Coronary artery (tissue), 2 donors: ENCODE data around the gene LAMA1.

Experiments
- DNase-seq: peaks from one replicate; pipeline ENCODE4 v3.0.0-alpha.2; 2017; ENCODE audit warnings: low spot score
- H3K27ac ChIP-seq, 2 donors: fragments of 200-600 bp; sonication (generic); one replicate each; pipeline ENCODE4 v1.5.1; 2016 to 2019
- H3K4me3 ChIP-seq: fragments of 200-600 bp; sonication (generic); 2 replicates; pipeline ENCODE4 v1.5.1; 2016; ENCODE audit warnings: mild to moderate bottlenecking, moderate library complexity
- CTCF ChIP-seq: fragments of 200-600 bp; sonication (generic); IDR thresholded peaks from one replicate; pipeline ENCODE4 v1.5.1; 2019; ENCODE audit warnings: antibody characterized with exemption

LAMA1 gene

GRCh38 chr18:7034924-7035323, 82.7 kb downstream of the LAMA1 start:
- Histone ChIP-seq H3K4me3 (no peak overlapping the region), H3K27ac (no peak overlapping the region)
- DNase-seq, result no peak
- no peak for TF ChIP-seq CTCF

GRCh38 chr18:7032537-7032936, 85.1 kb downstream of the LAMA1 start:
- no peak for DNase-seq
- H3K27ac ChIP-seq, result no peak overlapping the region
- no peak overlapping the region for H3K4me3 ChIP-seq
- no peak for TF ChIP-seq CTCF

- DNase-seq, result no peak
- H3K27ac ChIP-seq, result no peak overlapping the region
- no peak for TF ChIP-seq CTCF
- H3K4me3 ChIP-seq, result no peak overlapping the region
These were observed 89.0 kb downstream of the LAMA1 start for GRCh38 chr18:7028625-7029024.

GRCh38 chr18:7025194-7025593, 92.4 kb downstream of the LAMA1 start:
- no peak overlapping the region for H3K4me3 ChIP-seq
- TF ChIP-seq CTCF, result no peak
- DNase-seq, result no peak
- H3K27ac ChIP-seq, result no peak overlapping the region

GRCh38 chr18:7023581-7023980, 94.0 kb downstream of the LAMA1 start:
- no peak for TF ChIP-seq CTCF
- no peak overlapping the region for H3K27ac ChIP-seq
- no peak for DNase-seq
- no peak overlapping the region for H3K4me3 ChIP-seq

- DNase-seq, result no peak
- no peak for TF ChIP-seq CTCF
- no peak overlapping the region for H3K4me3 ChIP-seq
- H3K27ac ChIP-seq, result no peak overlapping the region
These were observed 94.5 kb downstream of the LAMA1 start for GRCh38 chr18:7023063-7023580.

- no peak overlapping the region for H3K27ac ChIP-seq
- DNase-seq, result no peak
- no peak for TF ChIP-seq CTCF
- no peak overlapping the region for H3K4me3 ChIP-seq
These were observed 95.4 kb downstream of the LAMA1 start for GRCh38 chr18:7021994-7022840.
